ENCODE results near the gene ZNF454.

Gene ZNF454

DNA sequence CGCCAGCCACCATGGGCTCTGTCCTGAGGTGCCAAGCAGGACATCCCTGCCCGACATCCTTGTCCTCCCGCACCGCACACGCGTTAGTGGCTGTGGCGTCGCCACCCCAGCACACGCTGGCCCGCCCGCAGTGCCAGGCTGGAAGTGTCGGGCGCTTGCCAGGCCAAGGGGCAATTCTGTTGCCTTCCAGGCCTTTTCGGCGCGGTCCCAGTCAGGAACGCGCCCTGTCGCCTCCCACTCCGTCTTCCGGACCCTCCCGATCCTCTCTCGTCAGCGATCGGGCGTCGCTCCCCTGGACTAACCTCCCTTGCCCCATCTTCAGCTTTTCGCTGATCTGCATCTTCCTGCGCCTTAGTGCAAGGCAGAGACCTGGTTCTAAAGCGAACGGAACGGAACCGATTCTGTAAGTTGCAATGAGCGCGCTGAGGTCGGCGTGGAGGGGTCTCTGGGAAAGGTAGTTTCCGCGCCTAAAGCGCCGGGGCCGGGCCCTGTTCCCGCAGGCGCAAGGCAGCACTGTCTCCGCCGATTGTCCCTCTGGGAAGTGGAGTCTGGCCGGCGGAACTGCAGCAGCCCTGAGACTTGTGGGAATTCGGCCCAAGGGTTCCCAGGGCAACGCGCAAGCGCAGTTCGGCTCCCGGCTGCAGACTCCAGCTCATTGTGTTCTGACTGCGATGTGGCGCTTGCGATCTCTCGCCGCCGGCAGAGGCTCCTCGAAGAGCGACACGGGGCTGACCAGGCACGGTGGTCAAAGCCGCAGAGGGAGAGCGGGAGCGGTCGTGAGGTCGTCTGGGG lies at the start of gene ZNF454:
ZNF454 (plus strand) TSS at position 630 of the 792 bp plus-strand sequence. CDS start 1,594 bp downstream, outside the sequence.
- DNase-seq (ENCODE audit: low read depth, low spot score), result no peak

DNA sequence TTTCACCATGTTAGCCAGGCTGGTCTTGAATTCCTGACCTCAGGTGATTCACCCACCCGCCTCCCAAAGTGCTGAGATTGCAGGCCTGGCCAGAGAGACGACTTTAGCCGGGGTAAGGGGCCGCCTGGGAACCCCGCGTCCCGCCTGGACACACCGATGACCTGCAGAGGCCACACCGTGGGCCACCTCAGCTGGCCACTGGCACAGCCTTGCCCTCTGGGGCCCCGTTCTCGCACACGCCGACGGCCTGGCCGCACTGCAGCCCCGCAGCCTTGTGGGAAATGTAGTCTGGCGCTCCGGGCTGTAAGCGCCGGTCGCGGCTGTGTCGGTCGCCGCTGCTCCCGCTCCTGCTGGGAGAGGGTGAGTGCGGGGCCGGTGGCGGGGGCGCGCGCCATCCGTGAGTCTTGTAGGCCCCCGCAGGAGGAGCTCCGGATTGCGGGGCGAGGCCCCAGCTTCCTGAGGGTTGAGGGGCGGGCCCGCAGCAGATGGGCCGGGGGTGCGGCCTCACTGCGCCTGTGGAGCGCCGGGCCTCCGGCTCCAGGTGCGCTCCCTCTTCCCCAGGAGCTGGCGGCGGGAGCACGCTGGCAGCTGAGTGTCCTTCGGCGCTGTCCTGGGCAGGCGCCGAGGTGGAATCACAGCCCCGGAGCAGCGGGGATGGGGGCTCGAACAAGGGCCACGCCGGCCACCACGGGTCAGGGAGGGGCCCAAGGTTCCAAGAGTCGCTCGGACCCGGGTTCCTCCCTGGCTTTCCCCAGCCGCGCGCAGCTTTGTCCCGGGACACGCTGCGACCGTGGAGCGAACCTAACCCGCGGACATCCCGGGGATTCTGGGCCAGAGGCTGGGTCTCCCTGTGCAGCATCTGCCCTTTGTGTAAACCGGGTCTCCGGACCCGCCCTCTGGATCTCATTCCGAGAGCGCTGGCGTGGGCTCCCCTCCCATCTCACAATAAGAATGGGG lies 45.1 kb upstream of the ZNF454 start, which contains the start of gene ZFP2:
ZFP2 (plus strand) TSS at position 299 of the 957 bp plus-strand sequence. CDS start 35,401 bp downstream, outside the sequence.
- no peak for DNase-seq (ENCODE audit: low read depth, low spot score)

DNA sequence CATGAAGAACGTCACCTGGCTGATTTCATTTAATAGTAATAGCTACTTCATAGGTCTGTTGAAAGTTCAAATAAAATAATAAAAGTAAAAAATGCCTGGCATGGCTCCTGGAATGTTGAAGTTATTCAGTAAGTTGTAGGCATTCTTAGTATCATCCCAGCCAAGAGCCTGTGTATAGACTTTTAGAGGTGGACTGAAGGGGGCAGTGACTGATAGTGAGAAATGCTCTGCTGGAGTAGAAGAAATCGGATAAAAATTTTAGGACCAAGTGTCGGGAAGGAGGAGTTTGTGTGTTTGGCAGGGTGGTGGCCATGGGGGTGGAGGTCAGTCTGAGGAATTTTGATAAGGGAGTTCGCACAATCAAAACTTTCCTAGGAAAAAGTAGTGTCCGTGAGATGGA lies 41.7 kb upstream of the ZNF454 start:
- DNase-seq (ENCODE audit: low read depth, low spot score), result no peak

DNA sequence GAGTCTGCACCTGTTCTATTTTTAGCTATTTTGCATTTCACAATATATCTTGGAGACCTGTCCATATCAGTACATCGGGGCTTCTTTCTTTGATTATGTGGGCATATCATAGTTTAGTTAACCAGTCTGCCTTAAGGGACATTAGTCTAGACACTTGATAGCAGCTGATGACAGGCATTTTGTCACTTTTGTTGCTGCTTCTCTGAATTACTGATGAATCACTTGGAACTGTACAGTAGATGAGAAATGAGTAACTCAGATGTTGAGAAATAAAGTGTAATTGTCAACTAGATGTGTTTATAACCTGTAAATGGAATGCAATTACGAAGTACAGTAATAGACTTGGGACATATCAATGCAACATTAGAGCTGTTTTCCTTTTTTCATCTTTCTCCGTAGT lies 38.1 kb upstream of the ZNF454 start:
- no peak for DNase-seq (ENCODE audit: low read depth, low spot score)

DNA sequence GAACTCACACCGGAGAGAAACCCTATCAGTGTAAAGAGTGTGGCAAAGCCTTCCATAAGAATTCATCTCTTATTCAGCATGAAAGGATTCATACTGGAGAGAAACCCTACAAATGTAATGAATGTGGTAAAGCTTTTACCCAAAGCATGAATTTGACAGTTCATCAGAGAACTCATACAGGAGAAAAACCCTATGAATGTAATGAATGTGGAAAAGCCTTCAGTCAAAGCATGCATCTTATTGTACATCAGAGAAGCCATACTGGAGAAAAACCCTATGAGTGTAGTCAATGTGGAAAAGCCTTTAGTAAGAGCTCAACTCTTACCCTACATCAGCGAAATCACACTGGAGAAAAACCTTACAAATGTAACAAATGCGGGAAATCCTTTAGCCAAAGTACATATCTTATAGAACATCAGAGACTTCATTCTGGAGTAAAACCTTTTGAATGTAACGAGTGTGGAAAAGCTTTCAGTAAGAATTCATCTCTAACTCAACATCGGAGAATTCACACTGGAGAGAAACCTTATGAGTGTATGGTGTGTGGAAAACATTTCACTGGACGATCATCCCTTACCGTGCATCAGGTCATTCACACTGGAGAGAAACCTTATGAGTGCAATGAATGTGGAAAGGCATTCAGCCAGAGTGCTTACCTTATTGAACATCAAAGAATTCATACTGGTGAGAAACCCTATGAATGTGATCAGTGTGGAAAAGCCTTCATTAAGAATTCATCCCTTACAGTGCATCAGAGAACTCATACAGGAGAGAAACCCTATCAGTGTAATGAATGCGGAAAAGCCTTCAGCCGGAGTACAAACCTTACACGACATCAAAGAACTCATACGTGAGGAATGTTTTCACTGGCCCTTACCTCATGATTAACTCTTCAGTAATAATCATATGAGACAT lies 8.9 kb upstream of the ZNF454 start:
- DNase-seq (ENCODE audit: low read depth, low spot score), result no peak

DNA sequence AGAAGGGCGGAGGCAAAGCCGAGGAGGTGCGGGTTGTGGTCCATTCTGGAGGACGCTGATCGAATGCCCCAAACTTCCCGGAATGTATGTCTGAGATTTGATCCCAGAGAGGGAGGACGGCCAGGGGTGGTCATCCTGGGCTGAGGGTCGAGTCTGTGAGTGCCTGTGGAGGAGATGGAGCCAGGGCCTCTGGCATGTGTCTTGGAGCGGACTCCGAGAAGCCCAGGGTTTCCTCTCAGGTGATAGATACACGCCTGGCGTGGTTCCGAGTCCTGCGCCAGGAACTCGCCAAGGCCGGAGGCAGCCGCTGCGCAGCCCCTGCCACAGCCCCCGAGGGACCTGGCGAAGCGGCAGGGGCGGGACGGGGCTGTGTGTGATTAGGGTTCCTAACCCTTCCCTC lies 363 bp downstream of the ZNF454 start:
- DNase-seq (ENCODE audit: low read depth, low spot score), result no peak

DNA sequence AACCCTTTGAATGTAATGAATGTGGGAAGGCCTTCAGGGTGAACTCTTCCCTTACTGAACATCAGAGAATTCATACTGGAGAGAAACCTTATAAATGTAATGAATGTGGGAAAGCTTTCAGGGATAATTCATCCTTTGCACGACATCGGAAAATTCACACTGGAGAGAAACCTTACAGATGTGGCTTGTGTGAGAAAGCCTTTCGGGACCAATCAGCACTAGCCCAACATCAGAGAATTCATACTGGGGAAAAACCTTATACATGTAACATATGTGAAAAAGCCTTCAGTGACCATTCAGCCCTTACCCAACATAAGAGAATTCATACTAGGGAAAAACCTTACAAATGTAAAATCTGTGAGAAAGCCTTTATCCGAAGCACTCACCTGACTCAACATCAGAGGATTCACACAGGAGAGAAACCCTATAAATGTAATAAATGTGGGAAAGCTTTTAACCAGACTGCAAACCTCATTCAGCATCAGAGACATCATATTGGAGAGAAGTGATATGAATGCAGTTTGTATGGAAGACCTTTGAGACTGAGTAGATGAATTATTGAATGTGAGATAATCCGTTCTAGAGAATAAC lies 24.6 kb downstream of the ZNF454 start:
- no peak for DNase-seq (ENCODE audit: low read depth, low spot score)

DNA sequence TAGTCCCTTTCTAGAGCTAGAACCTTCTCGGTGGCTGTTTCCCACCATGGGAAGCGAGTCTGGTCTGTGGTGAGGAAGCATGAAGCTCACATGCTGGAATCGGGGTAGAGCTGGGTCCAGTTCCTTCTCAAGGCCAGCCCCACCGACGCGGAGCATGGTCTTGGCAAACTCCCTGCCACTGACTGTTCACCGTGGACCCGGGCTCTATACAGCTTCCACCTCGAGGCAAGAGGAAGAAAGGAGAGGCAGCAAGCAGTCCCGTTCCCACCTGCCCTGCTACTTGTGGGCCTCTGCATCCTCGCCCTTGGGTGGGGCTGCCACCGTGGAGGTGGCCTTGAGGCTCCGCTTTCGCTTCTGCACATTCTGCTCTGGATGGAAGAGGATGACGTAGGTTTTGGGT lies 40.4 kb downstream of the ZNF454 start:
- no peak for DNase-seq (ENCODE audit: low read depth, low spot score)

DNA sequence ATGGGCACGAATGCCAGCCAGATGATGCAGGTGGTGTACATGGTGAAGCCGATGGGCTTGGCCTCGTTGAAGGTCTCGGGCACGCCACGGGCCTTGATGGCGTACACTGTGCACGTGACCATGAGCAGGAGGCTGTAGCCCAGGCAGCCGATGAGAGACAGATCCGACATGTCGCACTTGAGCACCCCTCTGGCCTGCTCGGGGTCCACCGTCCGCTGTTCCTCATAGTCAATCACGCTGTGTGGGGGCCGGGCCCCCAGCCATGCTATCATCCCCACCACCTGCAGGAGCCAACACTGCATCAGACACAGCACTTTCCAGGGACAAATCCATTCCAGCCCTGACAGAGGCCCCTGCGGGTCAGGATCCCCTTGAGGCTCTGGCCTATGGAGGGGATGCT lies 41.9 kb downstream of the ZNF454 start:
- DNase-seq (ENCODE audit: low read depth, low spot score), result no peak

DNA sequence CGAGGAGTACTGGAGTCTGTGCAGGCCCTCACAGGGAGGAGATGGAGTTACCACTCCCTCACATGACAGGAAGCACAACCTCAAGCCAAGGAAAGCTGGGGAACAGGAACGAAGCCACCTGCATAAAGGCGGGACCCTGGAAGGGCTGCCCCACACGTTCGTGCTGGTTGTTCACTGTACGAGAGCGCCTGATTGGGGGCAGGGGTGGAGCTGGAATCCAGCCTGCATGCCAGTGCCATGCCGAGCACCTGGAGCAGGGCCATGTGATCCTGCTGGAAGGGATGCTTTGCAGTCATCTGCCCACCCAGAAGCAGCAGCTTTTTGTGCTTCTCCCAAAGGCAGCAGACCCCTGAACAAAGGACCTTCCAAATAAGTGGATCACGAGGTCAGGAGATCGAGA lies 42.7 kb downstream of the ZNF454 start:
- DNase-seq (ENCODE audit: low read depth, low spot score), result no peak

DNA sequence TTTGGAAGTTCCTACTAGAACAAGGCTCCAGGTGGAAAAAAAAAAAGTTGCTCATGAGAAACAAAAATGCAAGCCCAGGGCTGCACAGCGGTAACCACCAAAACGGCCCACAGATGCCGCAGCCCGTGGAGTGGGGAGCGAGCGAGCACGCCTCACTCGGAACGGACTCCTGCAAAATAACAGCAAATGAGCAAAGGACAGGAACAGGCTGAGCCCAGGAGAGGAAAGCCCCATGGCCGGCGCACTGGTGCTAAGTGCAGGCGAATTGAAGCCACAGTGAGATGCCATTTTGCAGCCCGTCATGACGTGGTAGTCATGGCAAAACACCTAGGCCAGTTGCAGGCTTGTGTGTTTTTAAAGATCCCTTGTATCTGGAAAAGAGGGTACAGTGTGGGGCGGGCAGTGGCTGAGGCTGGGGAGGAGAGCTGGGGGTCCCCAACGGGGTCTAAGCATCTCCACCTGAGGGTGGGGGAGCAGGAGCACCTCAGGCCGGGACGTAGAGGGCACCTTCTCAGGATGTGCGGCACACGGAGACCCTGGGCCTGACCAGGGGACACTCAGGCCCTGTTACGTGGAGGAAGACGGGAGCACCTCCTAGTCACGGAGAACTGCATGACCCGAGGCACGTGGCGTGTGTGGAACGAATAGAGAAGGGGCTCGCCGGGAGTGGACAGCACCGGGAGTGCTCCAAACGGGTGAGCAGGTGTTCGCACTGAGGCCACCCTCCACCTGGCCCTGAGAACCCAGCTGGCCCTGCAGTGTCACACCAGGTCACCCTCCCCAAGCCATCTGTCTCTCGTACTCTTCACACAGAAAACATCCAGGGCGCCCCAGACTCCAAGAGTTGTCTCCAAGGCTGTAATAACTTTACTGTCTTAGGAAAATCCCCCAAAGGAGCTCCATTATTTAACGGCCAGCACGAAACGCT lies 43.4 kb downstream of the ZNF454 start:
- DNase-seq (ENCODE audit: low read depth, low spot score), result no peak

DNA sequence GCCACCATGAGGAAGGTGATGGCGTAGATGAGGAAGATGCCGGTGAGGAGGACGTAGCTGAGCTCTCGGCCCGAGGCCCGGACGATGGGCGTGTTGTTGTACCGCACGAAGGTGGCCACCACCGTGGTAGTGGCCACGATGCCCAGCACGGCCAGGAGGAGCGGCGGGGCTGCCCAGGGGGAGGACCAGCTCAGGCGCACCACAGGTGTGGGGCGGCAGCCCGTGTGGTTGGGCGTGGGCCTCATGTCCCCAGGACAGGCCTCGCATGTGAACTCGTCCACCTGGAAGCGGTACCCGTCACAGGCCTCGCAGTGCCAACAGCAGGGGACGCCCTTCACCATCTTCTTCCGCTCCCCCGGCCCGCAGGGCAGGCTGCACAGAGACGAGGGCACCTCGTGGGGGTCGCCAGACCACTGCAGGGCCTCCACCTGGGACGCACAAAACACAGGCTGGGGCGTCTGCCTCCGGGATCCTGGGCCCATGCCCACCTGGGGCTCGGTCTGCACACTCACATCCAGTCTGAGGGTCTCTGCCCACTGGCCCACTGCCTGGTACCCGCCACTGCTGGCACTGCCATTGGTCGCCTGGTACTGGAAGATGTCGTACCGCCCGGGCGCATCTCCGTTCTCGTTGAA lies 45.4 kb downstream of the ZNF454 start:
- no peak for DNase-seq (ENCODE audit: low read depth, low spot score)

DNA sequence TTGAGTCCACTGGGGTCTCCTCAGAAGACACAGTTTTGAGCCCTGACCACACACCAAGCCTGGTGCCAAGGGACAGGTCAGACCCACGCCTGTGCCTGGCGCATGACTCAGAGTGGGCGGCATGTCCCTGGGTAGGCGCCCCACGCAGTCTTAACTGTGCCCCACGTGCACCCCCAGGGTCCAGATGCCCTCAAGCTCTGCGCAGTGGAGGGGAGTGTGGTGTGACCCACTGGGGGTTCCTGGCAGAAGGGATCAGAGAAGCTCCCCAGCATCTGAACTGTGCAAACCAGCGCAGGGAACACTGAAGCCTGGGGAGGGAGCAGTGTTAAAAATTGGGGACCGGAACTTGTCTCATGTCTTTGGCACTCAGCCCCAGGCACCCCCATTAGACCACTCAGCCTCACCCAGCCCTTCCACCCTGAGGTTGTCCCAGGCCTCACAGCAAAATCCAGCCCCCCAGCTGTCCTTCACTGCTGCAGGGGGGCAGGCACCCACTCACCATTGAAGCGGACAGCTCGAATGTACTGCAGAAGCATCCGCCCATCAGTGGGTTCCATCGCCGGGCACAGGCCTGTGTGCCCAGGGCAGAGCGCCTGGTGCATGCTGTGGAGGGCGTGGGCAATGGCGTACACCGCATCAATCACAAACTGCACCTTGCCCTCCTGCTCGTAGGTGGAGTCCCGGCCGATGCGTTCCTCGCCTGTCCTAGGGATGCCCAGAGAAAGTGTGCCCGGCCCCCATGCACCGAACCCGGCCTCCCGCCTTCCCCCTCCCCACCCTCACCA lies 47.6 kb downstream of the ZNF454 start:
- no peak for DNase-seq (ENCODE audit: low read depth, low spot score)

DNA sequence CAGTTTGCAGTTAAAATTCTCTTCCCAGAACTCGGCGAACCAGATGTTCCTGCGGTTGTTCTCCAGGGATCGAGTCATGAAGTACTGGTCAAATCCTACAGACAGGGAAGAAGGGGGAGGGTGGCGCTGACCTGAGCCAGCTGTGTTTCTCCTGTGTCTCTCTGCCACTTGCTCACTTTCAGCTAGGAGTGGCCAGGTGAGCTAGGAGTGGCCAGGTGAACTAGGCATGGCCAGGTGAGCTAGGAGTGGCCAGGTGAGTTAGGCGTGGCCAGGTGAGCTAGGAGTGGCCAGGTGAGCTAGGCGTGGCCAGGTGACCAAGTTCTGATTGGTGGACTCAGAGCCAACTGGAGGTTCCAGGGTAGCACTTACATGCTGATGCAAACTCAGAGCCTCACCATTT lies 48.3 kb downstream of the ZNF454 start:
- DNase-seq (ENCODE audit: low read depth, low spot score), result no peak

DNA sequence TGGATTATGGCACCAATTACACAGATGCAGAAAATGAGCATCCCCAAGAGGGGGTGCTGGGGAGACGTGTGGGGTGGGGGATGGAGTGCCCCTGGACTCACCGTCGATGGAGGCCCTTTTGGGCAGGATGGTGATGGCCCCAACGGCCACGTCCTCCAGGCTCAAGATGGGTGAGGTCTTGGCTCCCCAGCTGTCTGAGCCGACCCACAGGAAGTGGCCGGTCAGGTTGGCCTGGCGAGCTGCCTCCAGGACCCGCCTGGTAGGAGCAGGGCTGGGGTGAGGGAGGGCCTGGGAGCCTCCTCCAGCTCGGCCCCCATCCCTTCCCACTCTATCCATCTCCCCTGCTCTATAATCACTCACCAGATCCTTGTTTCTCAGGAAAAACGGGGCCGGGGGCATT lies 49.5 kb downstream of the ZNF454 start:
- DNase-seq (ENCODE audit: low read depth, low spot score), result no peak

DNA sequence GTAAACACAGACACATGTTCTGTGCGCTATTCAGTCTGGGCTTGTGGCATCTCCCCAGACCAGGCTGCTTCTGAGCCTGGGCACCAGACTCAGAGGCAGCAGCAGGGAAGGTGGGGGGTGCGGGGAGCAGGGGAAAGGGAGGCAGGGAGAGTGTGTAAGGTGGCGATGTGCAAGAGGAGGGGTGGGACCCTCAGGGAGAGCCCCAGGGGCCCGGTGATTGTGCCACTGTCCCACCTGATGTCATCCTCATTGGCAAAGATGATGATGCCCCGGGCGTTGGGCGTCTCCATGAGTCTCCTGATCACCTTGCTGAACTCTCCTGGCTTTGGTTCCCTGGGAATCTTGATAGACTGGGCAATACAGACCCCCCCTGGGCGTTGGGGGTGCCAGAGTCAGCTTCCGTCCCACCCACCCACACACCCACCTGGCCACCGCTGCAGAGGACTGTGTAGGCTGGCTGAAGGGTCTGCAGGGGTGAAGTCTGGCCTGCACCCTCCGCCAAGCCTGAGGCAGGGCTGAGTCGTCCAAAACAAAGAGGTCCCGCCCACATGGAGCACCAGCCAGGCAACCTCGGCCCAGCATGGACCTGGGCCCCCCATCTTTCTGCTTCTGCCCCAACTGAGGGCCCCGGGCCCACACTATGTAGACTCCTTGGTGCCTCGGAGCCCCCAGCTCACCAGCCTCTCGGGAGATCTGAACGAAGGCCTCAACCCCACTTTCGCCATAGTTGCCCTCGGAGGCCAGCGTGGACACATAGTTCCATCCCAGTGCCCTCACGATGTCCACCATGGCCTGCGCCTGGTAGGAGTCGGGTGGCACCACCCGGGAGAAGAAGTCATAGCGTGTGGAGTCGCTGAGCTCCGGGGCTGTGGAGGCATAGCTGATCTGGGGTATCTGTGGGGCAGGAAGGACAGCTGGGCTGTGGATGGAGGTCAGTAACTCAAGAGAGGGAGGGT lies 50.5 kb downstream of the ZNF454 start:
- no peak for DNase-seq (ENCODE audit: low read depth, low spot score)

DNA sequence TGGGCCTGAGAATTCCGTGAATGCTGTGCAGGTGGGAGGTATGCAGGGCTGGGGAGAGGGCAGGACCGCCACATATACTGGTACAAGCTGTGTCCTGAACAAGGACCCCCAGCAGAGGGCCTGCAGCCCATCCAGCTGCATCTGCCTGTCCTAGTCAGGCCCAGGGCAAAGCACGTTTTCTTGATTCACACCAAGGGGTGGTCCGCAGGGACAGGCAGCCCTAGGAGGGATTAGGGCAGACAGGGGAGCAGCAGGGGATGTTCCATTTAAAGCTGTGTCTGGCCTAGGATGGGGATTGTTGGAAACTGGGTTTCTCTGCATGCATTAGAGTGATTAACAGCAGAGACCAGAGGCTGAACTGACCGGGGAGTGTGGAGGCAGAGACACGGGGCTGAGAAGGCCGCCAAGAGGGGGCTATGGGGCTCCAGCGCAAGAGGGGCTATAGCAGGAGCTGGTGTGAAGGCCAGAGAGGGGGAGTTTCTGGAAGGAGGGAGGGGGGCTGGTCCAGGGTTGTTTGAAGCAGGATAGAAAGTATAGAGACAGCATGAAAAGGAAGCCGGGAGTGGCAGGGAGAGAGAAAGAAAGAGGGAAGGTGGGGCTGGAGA lies 51.4 kb downstream of the ZNF454 start:
- DNase-seq (ENCODE audit: low read depth, low spot score), result no peak
